ENCODE data around the gene ASF1A.

- TF ChIP-seq EP300 (IDR thresholded peaks at IDR 0.05) = no peak
- no peak for TF ChIP-seq CTCF (IDR thresholded peaks at IDR 0.05)
Observed at GRCh38 chr6:118953391-118953790, 59.4 kb downstream of the ASF1A start.

Data from stomach (tissue), 4 donors.